WTC11 (cell line): Measurements from ENCODE around the gene BRAF. TPM values are rescaled to one million over a fixed set of nuclear protein-coding genes. Genes with fewer than 3 reads are reported as not detected.
A peak's percentile ranks its signal among the peaks of the same experiment; 100 is the strongest.

Experiments used
- ATAC-seq: fragments of 200-7000 bp; cut with Tn5 transposase; 2 replicates; pipeline ENCODE4 v1.10.0; 2021; ENCODE audit warnings: mild to moderate bottlenecking, moderate library complexity
- CTCF ChIA-PET: fragments of 300-600 bp; sonication (Branson Sonifier 250); formaldehyde crosslinking; loops from one replicate; lab custom pipeline; 2021; ENCODE audit warnings: antibody characterized with exemption; lab: Charles Lee
- POLR2A ChIA-PET: fragments of 350-600 bp; sonication (Branson Sonifier 250); formaldehyde crosslinking; loops from one replicate; lab custom pipeline; 2021; ENCODE audit warnings: antibody characterized with exemption; lab: Charles Lee
- DNase-seq: peaks from one replicate; pipeline ENCODE4 v3.0.0; 2021; ENCODE audit warnings: low spot score
- H3K27ac Mint-ChIP-seq: 2 replicates; pipeline ENCODE4 v1.8.0; 2021; ENCODE audit warnings: mixed read lengths
- H3K27me3 Mint-ChIP-seq: 2 replicates; pipeline ENCODE4 v1.8.0; 2021; ENCODE audit warnings: low read depth, mild to moderate bottlenecking, moderate library complexity, mixed read lengths
- H3K36me3 Mint-ChIP-seq: 2 replicates; pipeline ENCODE4 v1.8.0; 2021; ENCODE audit warnings: mixed read lengths
- H3K4me1 Mint-ChIP-seq: 2 replicates; pipeline ENCODE4 v1.8.0; 2022; ENCODE audit warnings: mixed read lengths
- H3K4me3 Mint-ChIP-seq: 2 replicates; pipeline ENCODE4 v1.8.0; 2021; ENCODE audit warnings: mild to moderate bottlenecking, moderate library complexity, mixed read lengths
- H3K9me3 Mint-ChIP-seq: 2 replicates; pipeline ENCODE4 v1.8.0; 2021; ENCODE audit warnings: mixed read lengths
- AFF4 ChIP-seq: sonication (generic); formaldehyde crosslinking; IDR thresholded peaks from 2 replicates; pipeline ENCODE4 v1.8.1; 2023; ENCODE audit warnings: mild to moderate bottlenecking, missing genetic modification reagents, borderline replicate concordance
- ATF3 ChIP-seq: sonication (generic); formaldehyde crosslinking; conservative IDR thresholded peaks from 2 replicates; pipeline ENCODE4 v1.8.1; 2022; ENCODE audit warnings: mild to moderate bottlenecking, missing genetic modification reagents
- CBFB ChIP-seq: sonication (generic); formaldehyde crosslinking; IDR thresholded peaks from 2 replicates; pipeline ENCODE4 v1.8.1; 2022; ENCODE audit warnings: mild to moderate bottlenecking, low read depth, missing genetic modification reagents
- CDX4 ChIP-seq: fragments of 250-450 bp; sonication (Bioruptor Pico); IDR thresholded peaks from 2 replicates; pipeline ENCODE4 v1.9.0; 2021; ENCODE audit warnings: moderate library complexity, mild to moderate bottlenecking, inconsistent platforms, borderline replicate concordance
- FOXJ3 ChIP-seq: sonication (generic); formaldehyde crosslinking; IDR thresholded peaks from 2 replicates; pipeline ENCODE4 v1.9.0; 2021; ENCODE audit warnings: missing genetic modification reagents, mild to moderate bottlenecking, borderline replicate concordance
- GRHL2 ChIP-seq: fragments of 250-450 bp; sonication (Bioruptor Pico); IDR thresholded peaks from 2 replicates; pipeline ENCODE4 v1.8.0; 2022; ENCODE audit warnings: mild to moderate bottlenecking, moderate library complexity; ENCODE audit not compliant: insufficient replicate concordance, severe bottlenecking
- MXD4 ChIP-seq: fragments of 250-450 bp; sonication (Bioruptor Pico); IDR thresholded peaks from 2 replicates; pipeline ENCODE4 v1.8.0; 2021; ENCODE audit warnings: mild to moderate bottlenecking, moderate library complexity, borderline replicate concordance
- NR2C2 ChIP-seq: sonication (generic); formaldehyde crosslinking; IDR thresholded peaks from 2 replicates; pipeline ENCODE4 v1.8.0; 2022; ENCODE audit warnings: mild to moderate bottlenecking, missing genetic modification reagents
- OVOL2 ChIP-seq: fragments of 250-450 bp; sonication (Bioruptor Pico); IDR thresholded peaks from 2 replicates; pipeline ENCODE4 v1.9.0; 2021; ENCODE audit warnings: mild to moderate bottlenecking, borderline replicate concordance
- SMAD4 ChIP-seq: sonication (generic); formaldehyde crosslinking; IDR thresholded peaks from 2 replicates; pipeline ENCODE4 v1.8.0; 2022; ENCODE audit warnings: mild to moderate bottlenecking, missing genetic modification reagents
- USF1 ChIP-seq: sonication (generic); formaldehyde crosslinking; IDR thresholded peaks from 2 replicates; pipeline ENCODE4 v1.8.0; 2022; ENCODE audit warnings: mild to moderate bottlenecking, missing genetic modification reagents
- ZBTB21 ChIP-seq: sonication (generic); formaldehyde crosslinking; IDR thresholded peaks from 2 replicates; pipeline ENCODE4 v1.8.1; 2023; ENCODE audit warnings: mild to moderate bottlenecking, missing genetic modification reagents, borderline replicate concordance
- ZMAT4 ChIP-seq: fragments of 250-450 bp; sonication (Bioruptor Pico); IDR thresholded peaks from 2 replicates; pipeline ENCODE4 v1.9.0; 2021; ENCODE audit warnings: mild to moderate bottlenecking
- ZNF416 ChIP-seq: fragments of 250-450 bp; sonication (Bioruptor Pico); IDR thresholded peaks from 2 replicates; pipeline ENCODE4 v1.9.0; 2021; ENCODE audit warnings: mild to moderate bottlenecking, inconsistent platforms
- total RNA-seq: library from RNA; stranded (reverse); gene quantifications from 3 replicates; pipeline ENCODE4 v1.2.3, GENCODE V29; 2021
- TF ChIP-seq, protein P1 (sequence below): sonication (generic); formaldehyde crosslinking; IDR thresholded peaks from 2 replicates; pipeline ENCODE4 v1.8.0; 2022; ENCODE audit warnings: mild to moderate bottlenecking, missing genetic modification reagents
- TF ChIP-seq, protein P2 (sequence below): sonication (generic); formaldehyde crosslinking; IDR thresholded peaks from 2 replicates; pipeline ENCODE4 v1.8.1; 2022; ENCODE audit warnings: low read depth, mild to moderate bottlenecking, moderate library complexity, missing genetic modification reagents, borderline replicate concordance
- TF ChIP-seq, protein P3 (sequence below): sonication (generic); formaldehyde crosslinking; IDR thresholded peaks from 2 replicates; pipeline ENCODE4 v1.8.1; 2022; ENCODE audit warnings: mild to moderate bottlenecking, moderate library complexity, missing genetic modification reagents
- TF ChIP-seq, protein P4 (sequence below): sonication (generic); formaldehyde crosslinking; IDR thresholded peaks from 2 replicates; pipeline ENCODE4 v1.8.1; 2023; ENCODE audit warnings: mild to moderate bottlenecking, missing genetic modification reagents
- TF ChIP-seq, protein P5 (sequence below): sonication (generic); formaldehyde crosslinking; IDR thresholded peaks from 2 replicates; pipeline ENCODE4 v1.8.1; 2023; ENCODE audit warnings: mild to moderate bottlenecking, missing genetic modification reagents

Gene BRAF
- total RNA-seq, 1 experiment from 2014 or later = 29.2 TPM

DNA sequence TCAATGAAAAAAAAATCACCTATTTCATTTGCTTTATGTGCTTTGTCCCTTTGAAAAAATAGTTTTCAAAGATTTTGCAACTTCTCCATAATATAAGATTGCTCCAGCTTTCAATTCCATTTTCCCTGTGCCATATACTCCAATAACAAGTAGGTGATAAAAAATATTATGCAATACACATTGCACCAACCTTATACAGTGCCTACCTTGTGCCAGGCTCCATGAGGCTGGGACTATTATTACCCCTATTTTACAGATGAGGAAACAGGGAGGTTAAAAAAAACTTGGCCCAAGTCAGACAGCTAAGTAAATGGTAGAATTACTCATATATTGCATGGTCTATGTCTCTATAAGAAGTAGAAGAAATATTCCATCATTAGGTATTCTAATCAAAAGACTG lies 57.8 kb downstream of the BRAF start:
- CTCF ChIA-PET = no interaction called here
- peaks cover 33% of the 10 kb centered on the region for H3K4me1 Mint-ChIP-seq
- H3K27ac Mint-ChIP-seq = no peak overlapping the region
- TF ChIP-seq ZNF416 (no peak), ZMAT4 (CRISPR knock-in tag) (no peak), OVOL2 (no peak), MXD4 (CRISPR knock-in tag) (no peak), AFF4 (CRISPR knock-in tag) (no peak), CDX4 (no peak), FOXJ3 (CRISPR knock-in tag) (no peak), ZBTB21 (CRISPR knock-in tag) (no peak), USF1 (CRISPR knock-in tag) (no peak), CBFB (CRISPR knock-in tag) (no peak), GRHL2 (CRISPR knock-in tag) (no peak), ATF3 (CRISPR knock-in tag) (no peak)
- TF ChIP-seq, protein P1, sequence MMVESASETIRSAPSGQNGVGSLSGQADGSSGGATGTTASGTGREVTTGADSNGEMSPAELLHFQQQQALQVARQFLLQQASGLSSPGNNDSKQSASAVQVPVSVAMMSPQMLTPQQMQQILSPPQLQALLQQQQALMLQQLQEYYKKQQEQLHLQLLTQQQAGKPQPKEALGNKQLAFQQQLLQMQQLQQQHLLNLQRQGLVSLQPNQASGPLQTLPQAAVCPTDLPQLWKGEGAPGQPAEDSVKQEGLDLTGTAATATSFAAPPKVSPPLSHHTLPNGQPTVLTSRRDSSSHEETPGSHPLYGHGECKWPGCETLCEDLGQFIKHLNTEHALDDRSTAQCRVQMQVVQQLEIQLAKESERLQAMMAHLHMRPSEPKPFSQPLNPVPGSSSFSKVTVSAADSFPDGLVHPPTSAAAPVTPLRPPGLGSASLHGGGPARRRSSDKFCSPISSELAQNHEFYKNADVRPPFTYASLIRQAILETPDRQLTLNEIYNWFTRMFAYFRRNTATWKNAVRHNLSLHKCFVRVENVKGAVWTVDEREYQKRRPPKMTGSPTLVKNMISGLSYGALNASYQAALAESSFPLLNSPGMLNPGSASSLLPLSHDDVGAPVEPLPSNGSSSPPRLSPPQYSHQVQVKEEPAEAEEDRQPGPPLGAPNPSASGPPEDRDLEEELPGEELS = no peak
- TF ChIP-seq, protein P2, sequence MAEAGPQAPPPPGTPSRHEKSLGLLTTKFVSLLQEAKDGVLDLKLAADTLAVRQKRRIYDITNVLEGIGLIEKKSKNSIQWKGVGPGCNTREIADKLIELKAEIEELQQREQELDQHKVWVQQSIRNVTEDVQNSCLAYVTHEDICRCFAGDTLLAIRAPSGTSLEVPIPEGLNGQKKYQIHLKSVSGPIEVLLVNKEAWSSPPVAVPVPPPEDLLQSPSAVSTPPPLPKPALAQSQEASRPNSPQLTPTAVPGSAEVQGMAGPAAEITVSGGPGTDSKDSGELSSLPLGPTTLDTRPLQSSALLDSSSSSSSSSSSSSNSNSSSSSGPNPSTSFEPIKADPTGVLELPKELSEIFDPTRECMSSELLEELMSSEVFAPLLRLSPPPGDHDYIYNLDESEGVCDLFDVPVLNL (CRISPR knock-in tag) = no peak
- POLR2A ChIA-PET = interaction anchor here (1.1 kb wide), 1 partner anchor 1413 kb away, joined by 10 read pairs; no protein-coding TSS in a partner anchor
- no peak for DNase-seq
- peaks cover 15% of the 10 kb centered on the region for H3K36me3 Mint-ChIP-seq
- no peak for ATAC-seq
- peaks cover 14% of the 10 kb centered on the region for H3K9me3 Mint-ChIP-seq
- no peak overlapping the region for H3K4me3 Mint-ChIP-seq
- no peaks in the 10 kb centered on the region for H3K27me3 Mint-ChIP-seq

GRCh38 chr7:140864732-140865131 lies 60.0 kb downstream of the BRAF start:
- peaks cover 15% of the 10 kb centered on the region for H3K36me3 Mint-ChIP-seq
- peaks cover 14% of the 10 kb centered on the region for H3K9me3 Mint-ChIP-seq
- peaks cover 35% of the 10 kb centered on the region for H3K4me1 Mint-ChIP-seq
- POLR2A ChIA-PET = no interaction called here
- TF ChIP-seq FOXJ3 (CRISPR knock-in tag) (no peak), SMAD4 (CRISPR knock-in tag) (no peak), NR2C2 (no peak), ZMAT4 (CRISPR knock-in tag) (no peak)
- TF ChIP-seq, protein P3, sequence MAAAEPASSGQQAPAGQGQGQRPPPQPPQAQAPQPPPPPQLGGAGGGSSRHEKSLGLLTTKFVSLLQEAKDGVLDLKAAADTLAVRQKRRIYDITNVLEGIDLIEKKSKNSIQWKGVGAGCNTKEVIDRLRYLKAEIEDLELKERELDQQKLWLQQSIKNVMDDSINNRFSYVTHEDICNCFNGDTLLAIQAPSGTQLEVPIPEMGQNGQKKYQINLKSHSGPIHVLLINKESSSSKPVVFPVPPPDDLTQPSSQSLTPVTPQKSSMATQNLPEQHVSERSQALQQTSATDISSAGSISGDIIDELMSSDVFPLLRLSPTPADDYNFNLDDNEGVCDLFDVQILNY (CRISPR knock-in tag) = no peak
- TF ChIP-seq, protein P4, sequence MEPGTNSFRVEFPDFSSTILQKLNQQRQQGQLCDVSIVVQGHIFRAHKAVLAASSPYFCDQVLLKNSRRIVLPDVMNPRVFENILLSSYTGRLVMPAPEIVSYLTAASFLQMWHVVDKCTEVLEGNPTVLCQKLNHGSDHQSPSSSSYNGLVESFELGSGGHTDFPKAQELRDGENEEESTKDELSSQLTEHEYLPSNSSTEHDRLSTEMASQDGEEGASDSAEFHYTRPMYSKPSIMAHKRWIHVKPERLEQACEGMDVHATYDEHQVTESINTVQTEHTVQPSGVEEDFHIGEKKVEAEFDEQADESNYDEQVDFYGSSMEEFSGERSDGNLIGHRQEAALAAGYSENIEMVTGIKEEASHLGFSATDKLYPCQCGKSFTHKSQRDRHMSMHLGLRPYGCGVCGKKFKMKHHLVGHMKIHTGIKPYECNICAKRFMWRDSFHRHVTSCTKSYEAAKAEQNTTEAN (CRISPR knock-in tag) = no peak
- TF ChIP-seq, protein P5, sequence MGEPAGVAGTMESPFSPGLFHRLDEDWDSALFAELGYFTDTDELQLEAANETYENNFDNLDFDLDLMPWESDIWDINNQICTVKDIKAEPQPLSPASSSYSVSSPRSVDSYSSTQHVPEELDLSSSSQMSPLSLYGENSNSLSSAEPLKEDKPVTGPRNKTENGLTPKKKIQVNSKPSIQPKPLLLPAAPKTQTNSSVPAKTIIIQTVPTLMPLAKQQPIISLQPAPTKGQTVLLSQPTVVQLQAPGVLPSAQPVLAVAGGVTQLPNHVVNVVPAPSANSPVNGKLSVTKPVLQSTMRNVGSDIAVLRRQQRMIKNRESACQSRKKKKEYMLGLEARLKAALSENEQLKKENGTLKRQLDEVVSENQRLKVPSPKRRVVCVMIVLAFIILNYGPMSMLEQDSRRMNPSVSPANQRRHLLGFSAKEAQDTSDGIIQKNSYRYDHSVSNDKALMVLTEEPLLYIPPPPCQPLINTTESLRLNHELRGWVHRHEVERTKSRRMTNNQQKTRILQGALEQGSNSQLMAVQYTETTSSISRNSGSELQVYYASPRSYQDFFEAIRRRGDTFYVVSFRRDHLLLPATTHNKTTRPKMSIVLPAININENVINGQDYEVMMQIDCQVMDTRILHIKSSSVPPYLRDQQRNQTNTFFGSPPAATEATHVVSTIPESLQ (CRISPR knock-in tag) = no peak
- TF ChIP-seq, all 79 proteins: peak for 0
- CTCF ChIA-PET = no interaction called here
- DNase-seq = no peak
- no peak for ATAC-seq
- Mint-ChIP-seq H3K27ac (peak overlapping the region; percentile 46), H3K27me3 (no peaks in the 10 kb centered on the region), H3K4me3 (no peak overlapping the region)
